Hepatocyte (in vitro differentiated cells): Measurements from ENCODE around the gene KLC1. TPM values are rescaled to one million over a fixed set of nuclear protein-coding genes. Genes with fewer than 3 reads are reported as not detected.

Source experiments
- DNase-seq: peaks from one replicate; pipeline ENCODE4 v3.0.0-alpha.2; 2016; ENCODE audit warnings: low spot score
- H2AFZ ChIP-seq: fragments of 200-600 bp; sonication (generic); 2 replicates; pipeline ENCODE4 v1.6.0; 2016; ENCODE audit warnings: antibody characterized with exemption, mild to moderate bottlenecking
- H3K27ac ChIP-seq: fragments of 200-600 bp; sonication (generic); 2 replicates; pipeline ENCODE4 v1.5.1; 2016; ENCODE audit warnings: mild to moderate bottlenecking
- H3K27me3 ChIP-seq: fragments of 200-600 bp; sonication (generic); 2 replicates; pipeline ENCODE4 v1.6.1; 2016
- H3K36me3 ChIP-seq: fragments of 200-600 bp; sonication (generic); replicated peaks from 2 replicates; pipeline ENCODE4 v1.5.1; 2016; ENCODE audit warnings: low read depth; ENCODE audit not compliant: insufficient read depth
- H3K4me1 ChIP-seq: fragments of 200-600 bp; sonication (generic); 2 replicates; pipeline ENCODE4 v1.5.1; 2016; ENCODE audit warnings: mild to moderate bottlenecking, moderate library complexity; ENCODE audit not compliant: insufficient read depth
- H3K4me2 ChIP-seq: fragments of 200-600 bp; sonication (generic); 2 replicates; pipeline ENCODE4 v1.6.0; 2016
- H3K4me3 ChIP-seq: fragments of 200-600 bp; sonication (generic); 2 replicates; pipeline ENCODE4 v1.5.1; 2016; ENCODE audit warnings: mild to moderate bottlenecking
- H3K79me2 ChIP-seq: fragments of 200-600 bp; sonication (generic); 2 replicates; pipeline ENCODE4 v1.6.0; 2017; ENCODE audit warnings: mild to moderate bottlenecking
- H3K9me2 ChIP-seq: fragments of 200-600 bp; sonication (generic); replicated peaks from 2 replicates; pipeline ENCODE4 v1.6.0; 2017; ENCODE audit warnings: mild to moderate bottlenecking; ENCODE audit not compliant: insufficient read depth
- H3K9me3 ChIP-seq: fragments of 200-600 bp; sonication (generic); 2 replicates; pipeline ENCODE4 v1.5.1; 2016; ENCODE audit warnings: low read depth, mild to moderate bottlenecking
- H4K20me1 ChIP-seq: fragments of 200-600 bp; sonication (generic); 2 replicates; pipeline ENCODE4 v1.6.0; 2016; ENCODE audit warnings: mild to moderate bottlenecking; ENCODE audit not compliant: insufficient read depth, poor library complexity, severe bottlenecking
- CTCF ChIP-seq: fragments of 200-600 bp; sonication (generic); IDR thresholded peaks from 2 replicates; pipeline ENCODE4 v1.5.1; 2016; ENCODE audit warnings: antibody characterized with exemption, mild to moderate bottlenecking; ENCODE audit not compliant: poor library complexity
- EZH2 ChIP-seq: fragments of 200-600 bp; sonication (generic); IDR thresholded peaks from 2 replicates; pipeline ENCODE4 v1.6.1; 2016; ENCODE audit warnings: antibody characterized with exemption, mild to moderate bottlenecking, borderline replicate concordance
- EZH2phosphoT487 ChIP-seq: fragments of 200-600 bp; sonication (generic); IDR thresholded peaks from one replicate; pipeline ENCODE4 v1.6.1; 2018; ENCODE audit warnings: antibody characterized with exemption, mild to moderate bottlenecking, low read depth, moderate library complexity; ENCODE audit not compliant: unreplicated experiment, severe bottlenecking
- WGBS: methylation state at CpG from one replicate; pipeline ENCODE4 v1.1.6; 2016; ENCODE audit warnings: low lambda C conversion rate; ENCODE audit errors: missing lambda C conversion rate; 5-methylcytosine and 5-hydroxymethylcytosine counted together
- polyA plus RNA-seq: library from polyadenylated mRNA; unstranded; fragments of >200 nt; fragmentation: Nextera tagmentation; extraction: Ambion mirVana; gene quantifications from 2 replicates; pipeline ENCODE4 v1.2.1, GENCODE V29; 2016
- total RNA-seq: library from RNA; depleted of rRNA; stranded (reverse); fragments of >200 nt; gene quantifications from 2 replicates; pipeline ENCODE4 v1.2.3, GENCODE V29; 2014

The KLC1 gene
- total and polyA plus RNA-seq, 2 experiments from 2014 or later: 95.4 to 115 TPM

- WGBS: 83% methylated on average over 24 of the region's 24 CpGs
- Histone ChIP-seq H4K20me1 (peaks cover 15% of the 10 kb centered on the region), H3K9me2 (no peaks in the 10 kb centered on the region), H3K4me3 (no peak overlapping the region), H3K36me3 (no peaks in the 10 kb centered on the region), H3K79me2 (peaks cover 26% of the 10 kb centered on the region), H3K27me3 (no peaks in the 10 kb centered on the region), H3K4me1 (peaks cover 16% of the 10 kb centered on the region), H3K27ac (no peak overlapping the region), H3K9me3 (no peaks in the 10 kb centered on the region), H2AFZ (no peak overlapping the region), H3K4me2 (no peak overlapping the region)
- DNase-seq: no peak
- no peak for TF ChIP-seq CTCF
- TF ChIP-seq EZH2phosphoT487: no peak
Measured at GRCh38 chr14:103712633-103713247, 83.7 kb downstream of the KLC1 start.

GRCh38 chr14:103713304-103714062, 84.5 kb downstream of the KLC1 start:
- Histone ChIP-seq H3K4me3 (no peak overlapping the region), H2AFZ (no peak overlapping the region), H3K4me1 (peaks cover 16% of the 10 kb centered on the region), H3K79me2 (peaks cover 34% of the 10 kb centered on the region), H3K4me2 (no peak overlapping the region), H3K27ac (no peak overlapping the region), H3K9me3 (no peaks in the 10 kb centered on the region), H3K27me3 (no peaks in the 10 kb centered on the region), H3K36me3 (no peaks in the 10 kb centered on the region), H4K20me1 (peaks cover 22% of the 10 kb centered on the region), H3K9me2 (no peaks in the 10 kb centered on the region)
- TF ChIP-seq EZH2phosphoT487 (no peak), EZH2 (no peak), CTCF (no peak)
- DNase-seq: no peak
- 80% methylated on average over 18 of the region's 18 CpGs for WGBS

DNA sequence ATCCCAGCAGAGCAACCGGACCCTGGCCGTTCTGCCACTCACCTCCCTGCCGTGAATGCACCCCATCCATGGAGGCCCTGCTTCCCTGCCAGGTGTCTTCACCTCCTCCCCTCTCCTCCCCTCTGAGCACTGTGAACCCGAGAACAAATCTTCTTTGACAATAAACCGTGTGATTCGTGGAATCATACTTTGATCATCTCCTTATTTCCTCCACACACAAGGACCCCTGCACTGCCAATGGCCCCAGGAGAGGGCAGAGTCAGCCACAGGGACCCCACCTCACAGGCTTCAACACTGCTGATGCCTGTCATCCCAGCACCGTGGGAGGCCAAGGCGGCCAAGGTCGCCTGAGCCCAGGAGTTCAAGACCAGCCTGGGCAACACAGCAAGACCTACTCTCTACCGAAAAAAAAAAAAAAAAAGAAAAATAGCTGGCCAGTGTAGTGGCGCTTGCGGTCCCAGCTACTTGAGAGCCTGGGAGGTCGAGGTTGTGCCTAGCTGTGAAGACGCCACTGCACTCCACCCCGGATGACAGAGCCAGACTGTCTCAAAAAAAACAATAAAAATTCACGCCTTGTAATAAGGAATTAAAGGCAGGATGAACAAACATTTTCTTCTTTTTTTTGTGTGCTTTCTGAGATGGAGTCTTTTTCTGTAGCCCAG, 85.2 kb downstream of the KLC1 start:
- H2AFZ ChIP-seq: no peak overlapping the region
- H3K9me2 ChIP-seq: no peaks in the 10 kb centered on the region
- H3K79me2 ChIP-seq: peaks cover 41% of the 10 kb centered on the region
- 77% methylated on average over 16 of the region's 16 CpGs for WGBS
- peak overlapping the region; percentile 75 for H3K4me2 ChIP-seq
- H3K4me3 ChIP-seq: peak overlapping the region; percentile 19
- no peaks in the 10 kb centered on the region for H3K36me3 ChIP-seq
- H4K20me1 ChIP-seq: peaks cover 27% of the 10 kb centered on the region
- TF ChIP-seq EZH2: no peak
- TF ChIP-seq CTCF: no peak
- no peak for TF ChIP-seq EZH2phosphoT487
- no peaks in the 10 kb centered on the region for H3K9me3 ChIP-seq
- H3K27me3 ChIP-seq: no peaks in the 10 kb centered on the region
- peaks cover 16% of the 10 kb centered on the region for H3K4me1 ChIP-seq
- DNase-seq: no peak
- no peak overlapping the region for H3K27ac ChIP-seq
